Measurements from ENCODE around the gene MPZL1.

Gene MPZL1

GRCh38 chr1:167679714-167680113 lies 42.1 kb upstream of the MPZL1 start:
- H3K9me3 ChIP-seq (ENCODE audit: control insufficient read depth in 1 of 2, low read length in 2 of 2): no peaks in the 10 kb centered on the region
- no peak overlapping the region for H3K27ac ChIP-seq (ENCODE audit: low read depth, low read length)
- H3K4me1 ChIP-seq (ENCODE audit: control insufficient read depth in 1 of 2, insufficient read depth in 2 of 2, low read length in 2 of 2): peaks cover 16 to 17% of the 10 kb centered on the region in 2 donors

DNA sequence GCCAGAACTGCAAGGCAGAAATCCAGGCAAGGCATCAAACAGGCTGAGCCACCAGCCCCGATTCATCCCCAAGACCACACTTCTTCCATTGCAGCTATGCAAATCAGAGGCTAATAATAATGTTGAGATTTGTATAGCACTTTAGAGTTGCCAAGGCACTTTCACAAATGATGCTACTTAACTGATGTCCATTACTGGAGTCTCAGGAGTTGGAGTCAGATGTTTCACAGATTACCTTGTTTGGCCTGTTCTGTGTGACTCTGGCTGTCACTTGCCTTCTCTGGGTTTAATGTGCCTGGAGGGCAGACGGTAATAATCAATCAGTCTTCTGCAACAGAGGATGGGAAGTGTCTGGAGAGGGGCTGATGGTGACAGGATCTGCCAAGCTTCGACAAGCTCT lies 40.8 kb upstream of the MPZL1 start:
- Histone ChIP-seq H3K27me3 (ENCODE audit: control insufficient read depth in 1 of 2, insufficient read depth in 2 of 2, low read length in 2 of 2) (no peaks in the 10 kb centered on the region), H3K36me3 (ENCODE audit: control insufficient read depth in 1 of 2, insufficient read depth in 2 of 2, low read length in 2 of 2) (peaks cover 0 to 16% of the 10 kb centered on the region in 2 donors), H3K4me3 (ENCODE audit: low read depth in 1 of 2, low read length in 2 of 2) (no peak overlapping the region), H3K27ac (ENCODE audit: low read depth, low read length) (no peak overlapping the region), H3K4me1 (ENCODE audit: control insufficient read depth in 1 of 2, insufficient read depth in 2 of 2, low read length in 2 of 2) (peaks cover 16 to 17% of the 10 kb centered on the region in 2 donors), H3K9me3 (ENCODE audit: control insufficient read depth in 1 of 2, low read length in 2 of 2) (no peaks in the 10 kb centered on the region), H3K9ac (ENCODE audit: low read depth in 1 of 2, low read length in 2 of 2) (peak overlapping the region in 1 of 2 donors; percentile 25)

More at GRCh38 chr1:167679714-167680113, 42.1 kb upstream of the MPZL1 start:
- Histone ChIP-seq H3K9ac (ENCODE audit: low read depth in 1 of 2, low read length in 2 of 2) (no peak overlapping the region), H3K36me3 (ENCODE audit: control insufficient read depth in 1 of 2, insufficient read depth in 2 of 2, low read length in 2 of 2) (peaks cover 0 to 11% of the 10 kb centered on the region in 2 donors), H3K4me3 (ENCODE audit: low read depth in 1 of 2, low read length in 2 of 2) (no peak overlapping the region), H3K27me3 (ENCODE audit: control insufficient read depth in 1 of 2, insufficient read depth in 2 of 2, low read length in 2 of 2) (no peaks in the 10 kb centered on the region)

DNA sequence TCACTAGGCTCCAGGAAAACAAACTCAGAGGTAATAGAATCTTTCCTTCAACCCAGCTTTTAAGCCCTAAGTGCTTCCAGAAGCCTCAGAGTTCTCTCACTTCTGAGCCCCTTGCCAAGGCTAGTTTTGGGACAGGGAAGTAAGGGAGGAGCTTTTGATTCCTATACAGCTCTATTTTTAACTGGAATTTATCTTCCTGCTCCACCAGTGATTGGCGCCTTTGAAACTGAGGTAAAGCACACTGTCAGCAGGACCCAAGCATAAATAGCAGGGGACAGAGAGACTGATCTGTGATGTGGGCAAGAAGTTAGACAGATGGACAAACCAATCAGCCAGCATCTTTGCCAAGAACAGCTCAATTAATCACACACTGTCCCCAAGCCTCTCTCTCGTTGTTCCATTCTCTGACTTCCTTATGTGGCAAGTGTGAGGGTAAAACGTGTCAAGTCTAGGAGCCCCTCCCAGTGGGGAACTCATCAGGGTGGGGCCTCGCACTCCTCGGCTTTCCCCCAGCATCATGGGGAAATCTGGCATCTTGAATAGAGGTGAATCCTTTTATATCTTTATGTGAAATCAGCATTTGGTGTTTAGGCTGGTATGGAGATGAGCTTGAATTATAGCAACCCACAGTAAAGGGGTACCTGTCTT lies 40.2 kb upstream of the MPZL1 start:
- no peaks in the 10 kb centered on the region for H3K9me3 ChIP-seq (ENCODE audit: control insufficient read depth in 1 of 2, low read length in 2 of 2)
- peaks cover 0 to 17% of the 10 kb centered on the region in 2 donors for H3K36me3 ChIP-seq (ENCODE audit: control insufficient read depth in 1 of 2, insufficient read depth in 2 of 2, low read length in 2 of 2)
- no peaks in the 10 kb centered on the region for H3K27me3 ChIP-seq (ENCODE audit: control insufficient read depth in 1 of 2, insufficient read depth in 2 of 2, low read length in 2 of 2)
- no peak overlapping the region for H3K27ac ChIP-seq (ENCODE audit: low read depth, low read length)
- no peak overlapping the region for H3K9ac ChIP-seq (ENCODE audit: low read depth in 1 of 2, low read length in 2 of 2)
- peaks cover 16 to 17% of the 10 kb centered on the region in 2 donors for H3K4me1 ChIP-seq (ENCODE audit: control insufficient read depth in 1 of 2, insufficient read depth in 2 of 2, low read length in 2 of 2)
- H3K4me3 ChIP-seq (ENCODE audit: low read depth in 1 of 2, low read length in 2 of 2): no peak overlapping the region

DNA sequence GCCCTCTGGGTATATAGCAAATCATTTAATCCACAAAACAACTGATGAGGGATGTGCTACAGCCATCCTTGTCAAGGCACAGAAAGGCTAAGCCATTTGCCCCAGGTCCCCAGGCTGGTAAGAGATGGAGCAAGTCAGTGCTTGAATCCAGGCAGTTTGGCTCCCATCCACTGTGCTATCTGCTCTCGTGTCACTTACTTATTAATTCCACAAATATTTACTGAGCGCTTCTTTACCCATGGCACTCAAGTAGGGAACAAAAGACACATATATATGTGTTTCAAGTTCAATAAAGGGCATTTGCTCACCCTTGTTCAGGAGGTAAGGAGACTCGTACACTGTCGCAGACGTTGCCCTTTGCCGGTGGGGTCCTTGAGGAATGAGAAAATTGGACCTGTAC lies 38.6 kb upstream of the MPZL1 start:
- H3K27ac ChIP-seq (ENCODE audit: low read depth, low read length): no peak overlapping the region
- no peak overlapping the region for H3K9ac ChIP-seq (ENCODE audit: low read depth in 1 of 2, low read length in 2 of 2)
- H3K27me3 ChIP-seq (ENCODE audit: control insufficient read depth in 1 of 2, insufficient read depth in 2 of 2, low read length in 2 of 2): no peaks in the 10 kb centered on the region
- H3K36me3 ChIP-seq (ENCODE audit: control insufficient read depth in 1 of 2, insufficient read depth in 2 of 2, low read length in 2 of 2): peaks cover 0 to 17% of the 10 kb centered on the region in 2 donors
- H3K9me3 ChIP-seq (ENCODE audit: control insufficient read depth in 1 of 2, low read length in 2 of 2): no peaks in the 10 kb centered on the region
- no peak overlapping the region for H3K4me3 ChIP-seq (ENCODE audit: low read depth in 1 of 2, low read length in 2 of 2)
- peaks cover 15 to 16% of the 10 kb centered on the region in 2 donors for H3K4me1 ChIP-seq (ENCODE audit: control insufficient read depth in 1 of 2, insufficient read depth in 2 of 2, low read length in 2 of 2)

- no peaks in the 10 kb centered on the region for H3K9me3 ChIP-seq (ENCODE audit: control insufficient read depth in 1 of 2, low read length in 2 of 2)
- H3K27ac ChIP-seq (ENCODE audit: low read depth, low read length): no peak overlapping the region
- H3K4me1 ChIP-seq (ENCODE audit: control insufficient read depth in 1 of 2, insufficient read depth in 2 of 2, low read length in 2 of 2): peaks cover 15 to 16% of the 10 kb centered on the region in 2 donors
- no peak overlapping the region for H3K9ac ChIP-seq (ENCODE audit: low read depth in 1 of 2, low read length in 2 of 2)
- no peak overlapping the region for H3K4me3 ChIP-seq (ENCODE audit: low read depth in 1 of 2, low read length in 2 of 2)
- H3K27me3 ChIP-seq (ENCODE audit: control insufficient read depth in 1 of 2, insufficient read depth in 2 of 2, low read length in 2 of 2): no peaks in the 10 kb centered on the region
- peaks cover 3 to 17% of the 10 kb centered on the region in 2 donors for H3K36me3 ChIP-seq (ENCODE audit: control insufficient read depth in 1 of 2, insufficient read depth in 2 of 2, low read length in 2 of 2)
Measured at GRCh38 chr1:167683641-167684502, 37.9 kb upstream of the MPZL1 start.

GRCh38 chr1:167685844-167686243 lies 35.9 kb upstream of the MPZL1 start:
- H3K27ac ChIP-seq (ENCODE audit: low read depth, low read length): no peak overlapping the region
- H3K4me3 ChIP-seq (ENCODE audit: low read depth in 1 of 2, low read length in 2 of 2): no peak overlapping the region
- peaks cover 11 to 12% of the 10 kb centered on the region in 2 donors for H3K4me1 ChIP-seq (ENCODE audit: control insufficient read depth in 1 of 2, insufficient read depth in 2 of 2, low read length in 2 of 2)
- H3K36me3 ChIP-seq (ENCODE audit: control insufficient read depth in 1 of 2, insufficient read depth in 2 of 2, low read length in 2 of 2): peaks cover 4 to 17% of the 10 kb centered on the region in 2 donors
- H3K27me3 ChIP-seq (ENCODE audit: control insufficient read depth in 1 of 2, insufficient read depth in 2 of 2, low read length in 2 of 2): no peaks in the 10 kb centered on the region
- H3K9ac ChIP-seq (ENCODE audit: low read depth in 1 of 2, low read length in 2 of 2): no peak overlapping the region
- no peaks in the 10 kb centered on the region for H3K9me3 ChIP-seq (ENCODE audit: control insufficient read depth in 1 of 2, low read length in 2 of 2)

DNA sequence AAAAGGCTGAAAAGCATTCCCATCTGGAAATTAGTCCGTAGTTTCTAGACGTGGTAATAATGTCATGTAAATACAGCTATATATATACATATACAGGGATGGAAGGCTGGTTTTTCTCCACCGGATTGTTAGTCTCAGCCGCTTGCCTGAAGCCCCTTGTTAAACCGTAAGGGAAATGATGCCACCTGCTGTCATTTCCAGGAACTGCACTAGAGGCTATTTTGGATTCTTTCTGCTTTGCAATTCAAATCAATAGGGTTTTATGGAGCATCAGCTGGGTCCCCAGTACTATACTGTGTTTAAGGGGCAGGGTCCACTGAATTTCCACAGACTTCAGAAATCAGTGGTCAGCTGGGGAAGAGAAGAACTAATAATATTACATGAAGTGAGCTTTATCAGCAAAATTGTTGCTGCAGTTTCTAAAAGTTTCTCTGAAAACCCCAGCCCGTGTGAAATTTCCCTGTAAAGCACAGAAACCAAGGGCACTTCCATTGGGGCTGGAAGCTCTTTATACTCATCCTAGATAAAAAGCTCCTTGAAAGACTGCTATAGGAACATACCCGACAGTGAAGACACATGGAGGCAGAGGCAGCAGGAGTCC lies 33.8 kb upstream of the MPZL1 start:
- Histone ChIP-seq H3K9me3 (ENCODE audit: control insufficient read depth in 1 of 2, low read length in 2 of 2) (no peaks in the 10 kb centered on the region), H3K27me3 (ENCODE audit: control insufficient read depth in 1 of 2, insufficient read depth in 2 of 2, low read length in 2 of 2) (no peaks in the 10 kb centered on the region), H3K27ac (ENCODE audit: low read depth, low read length) (no peak overlapping the region), H3K36me3 (ENCODE audit: control insufficient read depth in 1 of 2, insufficient read depth in 2 of 2, low read length in 2 of 2) (peaks cover 9 to 31% of the 10 kb centered on the region in 2 donors), H3K4me3 (ENCODE audit: low read depth in 1 of 2, low read length in 2 of 2) (no peak overlapping the region), H3K4me1 (ENCODE audit: control insufficient read depth in 1 of 2, insufficient read depth in 2 of 2, low read length in 2 of 2) (peaks cover 4 to 7% of the 10 kb centered on the region in 2 donors), H3K9ac (ENCODE audit: low read depth in 1 of 2, low read length in 2 of 2) (no peak overlapping the region)

DNA sequence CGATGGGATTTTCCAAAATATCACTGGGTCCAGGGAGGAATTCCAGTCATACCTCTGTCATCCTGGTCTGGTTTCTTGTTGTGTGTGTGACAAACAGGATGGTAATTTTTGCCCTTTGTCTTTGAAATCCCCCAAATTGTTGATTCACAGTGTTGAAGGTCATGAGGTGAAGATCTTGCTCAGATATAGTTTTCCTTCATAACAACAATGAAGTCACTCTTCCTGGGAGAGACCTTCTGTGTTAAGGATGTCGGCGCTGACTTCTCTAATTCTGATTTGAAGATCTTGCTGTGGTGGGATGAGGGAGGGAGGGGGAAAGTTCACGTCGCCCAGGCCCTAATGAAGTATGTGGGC lies 32.2 kb upstream of the MPZL1 start:
- Histone ChIP-seq H3K4me1 (ENCODE audit: control insufficient read depth in 1 of 2, insufficient read depth in 2 of 2, low read length in 2 of 2) (peaks cover 4% of the 10 kb centered on the region in 2 donors), H3K4me3 (ENCODE audit: low read depth in 1 of 2, low read length in 2 of 2) (no peak overlapping the region), H3K9me3 (ENCODE audit: control insufficient read depth in 1 of 2, low read length in 2 of 2) (no peaks in the 10 kb centered on the region), H3K27me3 (ENCODE audit: control insufficient read depth in 1 of 2, insufficient read depth in 2 of 2, low read length in 2 of 2) (no peaks in the 10 kb centered on the region), H3K36me3 (ENCODE audit: control insufficient read depth in 1 of 2, insufficient read depth in 2 of 2, low read length in 2 of 2) (peaks cover 9 to 42% of the 10 kb centered on the region in 2 donors), H3K9ac (ENCODE audit: low read depth in 1 of 2, low read length in 2 of 2) (no peak overlapping the region), H3K27ac (ENCODE audit: low read depth, low read length) (no peak overlapping the region)

- H3K36me3 ChIP-seq (ENCODE audit: control insufficient read depth in 1 of 2, insufficient read depth in 2 of 2, low read length in 2 of 2): peaks cover 9 to 46% of the 10 kb centered on the region in 2 donors
- H3K9ac ChIP-seq (ENCODE audit: low read depth in 1 of 2, low read length in 2 of 2): no peak overlapping the region
- H3K4me3 ChIP-seq (ENCODE audit: low read depth in 1 of 2, low read length in 2 of 2): no peak overlapping the region
- no peak overlapping the region for H3K27ac ChIP-seq (ENCODE audit: low read depth, low read length)
- H3K9me3 ChIP-seq (ENCODE audit: control insufficient read depth in 1 of 2, low read length in 2 of 2): no peaks in the 10 kb centered on the region
- H3K4me1 ChIP-seq (ENCODE audit: control insufficient read depth in 1 of 2, insufficient read depth in 2 of 2, low read length in 2 of 2): peaks cover 4% of the 10 kb centered on the region in 2 donors
- H3K27me3 ChIP-seq (ENCODE audit: control insufficient read depth in 1 of 2, insufficient read depth in 2 of 2, low read length in 2 of 2): no peaks in the 10 kb centered on the region
Measured at GRCh38 chr1:167690053-167690452, 31.7 kb upstream of the MPZL1 start.

Measured in duodenal mucosa (tissue), 2 donors.